Measurements from ENCODE around the gene BCAS3.
"Not testable (repeated sequence)": the region's sequence is repeated elsewhere in the genome, so short reads cannot be mapped to it uniquely, and the experiment has no call there.

Gene BCAS3

GRCh38 chr17:61420745-61421398 is 743.2 kb downstream of the BCAS3 start:
- FAIRE-seq = no peak

- FAIRE-seq = no peak
Measured at GRCh38 chr17:61421460-61421859, 743.8 kb downstream of the BCAS3 start.

- no peak for FAIRE-seq
Measured at GRCh38 chr17:61422116-61422799, 744.6 kb downstream of the BCAS3 start.

- FAIRE-seq = no peak
Measured at GRCh38 chr17:61422869-61423268, 745.2 kb downstream of the BCAS3 start.

GRCh38 chr17:61423967-61424649 is 746.5 kb downstream of the BCAS3 start:
- no peak for FAIRE-seq

- FAIRE-seq = no peak
Measured at GRCh38 chr17:61425682-61426481, 748.2 kb downstream of the BCAS3 start.

GRCh38 chr17:61426482-61427304 is 749.0 kb downstream of the BCAS3 start:
- no peak for FAIRE-seq

GRCh38 chr17:61427567-61427966 is 749.9 kb downstream of the BCAS3 start:
- FAIRE-seq = no peak

- FAIRE-seq = no peak
Measured at GRCh38 chr17:61429274-61429673, 751.6 kb downstream of the BCAS3 start.

- not testable (repeated sequence) for FAIRE-seq
Measured at GRCh38 chr17:61429831-61430230, 752.2 kb downstream of the BCAS3 start.

GRCh38 chr17:61431594-61432311 is 754.1 kb downstream of the BCAS3 start:
- FAIRE-seq = no peak

- no peak for FAIRE-seq
Measured at GRCh38 chr17:61436273-61436672, 758.6 kb downstream of the BCAS3 start.

GRCh38 chr17:61436995-61437704 is 759.5 kb downstream of the BCAS3 start:
- FAIRE-seq = no peak

- FAIRE-seq = no peak
Measured at GRCh38 chr17:61440697-61441096, 763.0 kb downstream of the BCAS3 start.

- FAIRE-seq = not testable (repeated sequence)
Measured at GRCh38 chr17:61441507-61441906, 763.9 kb downstream of the BCAS3 start.

GRCh38 chr17:61442136-61442775 is 764.6 kb downstream of the BCAS3 start:
- FAIRE-seq = no peak

All from TTC549 (cell line).